Activated T-cell treated with anti-CD3 and anti-CD28 coated beads, Interleukin-2, amount 50 U/mL, for 48 hours (primary cell): Measurements from ENCODE around the gene VTI1A.
"Not testable (repeated sequence)": the region's sequence is repeated elsewhere in the genome, so short reads cannot be mapped to it uniquely, and the experiment has no call there.

Source experiments
- DNase-seq, 2 experiments: peaks; one replicate each; pipeline ENCODE4 v3.0.0-alpha.2; 2020

Gene VTI1A

DNA sequence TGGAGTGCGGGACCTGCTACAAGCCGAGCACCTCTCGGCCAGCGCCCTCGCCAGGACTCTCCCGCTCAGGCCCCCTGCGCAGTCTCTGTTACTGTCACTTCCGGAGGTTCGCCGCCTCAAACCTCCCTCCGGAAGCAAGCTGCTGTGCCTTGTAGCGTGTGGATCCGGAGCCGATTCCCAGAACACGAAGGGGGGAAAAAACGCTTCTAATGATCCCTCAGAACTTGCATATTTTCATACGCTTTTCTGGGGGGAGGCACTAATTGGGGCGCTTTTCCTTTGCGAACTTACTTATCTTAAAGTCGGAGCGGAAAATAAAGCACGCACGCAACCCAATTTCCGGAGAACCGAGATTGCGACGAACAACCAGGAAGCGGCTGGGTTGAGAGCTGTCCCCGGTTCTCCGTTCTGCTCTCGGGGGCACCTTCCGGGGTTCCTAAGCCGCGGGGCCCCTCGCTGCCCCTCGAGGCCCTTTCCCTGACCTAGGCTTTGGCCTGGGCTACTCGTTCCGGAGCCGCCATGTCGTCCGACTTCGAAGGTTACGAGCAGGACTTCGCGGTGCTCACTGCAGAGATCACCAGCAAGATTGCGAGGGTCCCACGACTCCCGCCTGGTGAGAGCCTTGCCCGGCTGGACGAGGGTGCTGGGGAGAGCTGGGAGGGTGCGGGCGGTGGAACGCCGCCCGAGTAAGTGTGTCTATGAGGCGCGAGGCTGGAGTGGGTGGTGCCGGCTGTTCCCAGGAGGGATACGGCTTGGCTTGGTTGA lies at the start of gene VTI1A, which contains the start of gene ZDHHC6:
VTI1A (plus strand) TSS at position 361 of the 765 bp plus-strand sequence; CDS start at position 520, 159 bp downstream.
ZDHHC6 (minus strand) TSS at position 60 of the 765 bp plus-strand sequence. CDS start 1,478 bp downstream, outside the sequence.
- DNase-seq: peak; percentile 88 to 90

DNA sequence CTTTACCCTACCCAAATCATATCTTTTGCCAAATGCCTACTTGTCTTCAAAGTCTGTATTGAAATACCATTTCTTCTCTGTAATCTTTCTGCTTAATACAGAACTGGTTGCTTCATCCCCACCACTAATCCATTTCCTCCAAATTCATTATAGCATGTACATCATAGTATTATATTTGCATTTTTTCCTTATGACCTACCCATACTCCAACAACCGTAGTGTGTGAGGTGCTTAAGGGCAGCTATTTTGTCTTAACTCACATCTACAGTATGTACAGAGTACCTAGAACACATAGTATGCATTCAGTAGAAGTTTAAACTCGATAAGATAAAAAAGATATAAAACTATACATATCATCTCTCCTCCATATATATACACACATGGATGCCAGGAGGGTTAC lies 49.4 kb upstream of the VTI1A start:
- DNase-seq: no peak

DNA sequence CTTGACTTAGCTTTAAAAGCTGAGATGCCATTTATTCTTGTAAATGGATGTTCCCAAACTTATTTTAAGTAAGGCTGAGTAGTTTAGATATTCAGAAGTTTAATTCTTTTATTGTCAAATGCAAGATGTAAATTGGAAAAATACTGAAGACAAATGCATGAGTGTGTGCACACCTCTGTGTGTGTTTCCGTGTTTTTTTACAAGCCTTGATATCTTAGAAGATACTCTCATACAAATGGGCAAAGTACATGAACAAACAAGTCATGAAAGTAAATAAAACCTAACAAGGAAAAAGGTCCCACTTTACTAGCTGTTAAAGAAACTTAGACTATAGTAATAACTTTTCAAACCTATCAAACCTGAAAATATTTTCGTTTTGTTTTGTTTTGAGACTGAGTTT lies 44.1 kb upstream of the VTI1A start:
- no peak for DNase-seq

DNA sequence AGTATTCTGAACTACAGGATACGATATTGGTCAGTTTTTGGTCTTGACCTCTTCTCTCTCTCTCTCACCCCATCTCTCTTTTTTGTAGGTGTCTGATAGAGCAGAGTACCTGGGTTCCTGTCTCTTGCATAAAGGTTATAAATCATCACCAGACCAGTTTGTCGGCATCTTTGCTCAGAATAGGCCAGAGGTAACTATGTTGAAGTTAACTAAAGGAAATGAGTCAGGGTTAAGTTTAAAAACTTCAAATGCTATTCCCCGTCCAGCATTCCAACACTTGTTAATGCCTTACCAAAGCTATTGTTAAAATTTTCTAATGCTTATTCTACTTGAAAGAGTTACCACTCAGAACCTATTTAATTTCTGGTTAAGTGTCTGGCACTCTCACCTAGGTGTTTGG lies 42.4 kb upstream of the VTI1A start:
- DNase-seq: no peak

DNA sequence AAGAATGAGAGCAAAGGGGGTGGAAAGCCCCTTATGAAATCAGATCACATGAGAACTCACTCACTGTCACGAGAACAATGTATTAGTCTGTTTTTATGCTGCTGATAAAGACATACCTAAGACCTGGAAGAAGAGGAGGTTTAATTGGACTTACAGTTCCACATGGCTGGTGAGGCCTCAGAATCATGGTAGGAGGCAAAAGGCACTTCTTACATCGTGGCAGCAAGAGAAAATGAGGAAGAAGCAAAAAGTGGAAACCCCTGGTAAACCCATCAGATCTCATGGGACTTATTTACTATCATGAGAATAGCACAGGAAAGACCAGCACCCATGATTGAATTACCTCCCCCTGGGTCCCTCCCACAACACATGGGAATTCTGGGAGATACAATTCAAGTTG lies 40.2 kb upstream of the VTI1A start:
- DNase-seq: not testable (repeated sequence)

DNA sequence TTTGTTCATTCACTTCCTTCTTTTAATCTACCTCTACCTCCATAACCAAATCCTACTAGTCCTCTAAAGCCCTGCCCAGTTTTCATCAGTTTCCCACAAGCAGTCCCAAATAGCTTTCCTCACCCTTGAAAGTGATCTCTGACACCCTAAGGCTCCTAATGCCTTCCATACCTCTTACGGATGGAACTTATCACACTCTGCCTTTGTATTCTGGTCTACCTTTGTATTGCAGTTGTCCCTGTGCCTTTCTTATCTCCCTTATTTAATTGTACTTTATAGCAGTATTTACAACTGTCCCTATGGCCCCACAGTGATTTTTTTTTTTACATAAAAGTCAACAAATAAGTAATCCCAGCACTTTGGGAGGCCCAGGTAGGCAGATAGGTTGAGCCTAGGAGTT lies 39.3 kb upstream of the VTI1A start:
- DNase-seq: no peak

DNA sequence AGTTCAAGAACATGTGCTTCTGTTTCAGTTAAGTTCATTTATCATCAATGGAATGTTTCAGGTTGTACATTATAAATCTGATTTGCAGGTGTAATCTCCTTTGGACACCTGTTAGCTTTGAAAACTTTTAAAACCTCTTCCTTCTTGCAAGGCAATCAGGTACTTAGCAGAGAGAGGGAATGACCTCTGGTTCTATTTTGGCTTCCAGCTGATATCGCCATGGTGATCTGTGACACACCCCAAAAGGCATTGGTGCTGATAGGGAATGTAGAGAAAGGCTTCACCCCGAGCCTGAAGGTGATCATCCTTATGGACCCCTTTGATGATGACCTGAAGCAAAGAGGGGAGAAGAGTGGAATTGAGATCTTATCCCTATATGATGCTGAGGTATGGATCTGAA lies 37.7 kb upstream of the VTI1A start:
- DNase-seq: no peak

DNA sequence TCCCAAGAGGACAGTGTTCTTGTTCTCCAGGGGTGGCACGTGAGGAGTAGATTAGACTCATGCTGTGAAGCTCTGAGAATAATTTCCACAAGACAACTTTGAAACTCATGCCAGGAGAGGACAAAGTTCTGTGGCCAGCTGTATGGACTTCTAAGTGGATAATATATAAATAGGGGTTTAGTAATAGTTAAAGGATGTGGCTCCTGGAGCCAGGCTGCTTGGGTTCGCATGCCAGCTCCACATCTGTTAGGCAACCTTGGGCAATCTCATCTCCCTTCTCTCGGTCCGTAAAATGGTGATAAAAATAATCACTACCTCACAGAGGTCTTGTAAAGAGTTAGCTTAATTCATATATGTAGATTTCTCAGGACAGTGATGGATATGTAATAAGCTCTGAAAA lies 37.3 kb upstream of the VTI1A start:
- no peak for DNase-seq

DNA sequence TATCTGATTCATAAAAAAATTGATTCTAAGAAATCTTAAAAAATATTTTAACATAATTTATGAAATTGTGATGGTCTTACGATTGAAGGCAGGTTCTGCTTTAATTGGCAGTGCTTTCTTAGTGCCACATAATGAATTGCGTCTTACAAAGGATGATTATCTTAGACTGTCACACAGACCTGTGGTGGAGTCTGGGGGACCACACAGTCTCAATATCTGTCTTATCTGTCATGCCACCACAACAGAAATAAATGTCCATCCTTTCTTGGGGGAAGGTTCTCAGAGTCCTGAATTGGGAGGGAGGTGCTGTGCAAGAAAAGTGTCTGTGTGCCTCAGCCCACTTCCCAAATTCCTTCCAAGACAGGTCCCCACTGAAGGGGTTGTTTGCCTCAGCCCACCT lies 34.3 kb upstream of the VTI1A start:
- no peak for DNase-seq

DNA sequence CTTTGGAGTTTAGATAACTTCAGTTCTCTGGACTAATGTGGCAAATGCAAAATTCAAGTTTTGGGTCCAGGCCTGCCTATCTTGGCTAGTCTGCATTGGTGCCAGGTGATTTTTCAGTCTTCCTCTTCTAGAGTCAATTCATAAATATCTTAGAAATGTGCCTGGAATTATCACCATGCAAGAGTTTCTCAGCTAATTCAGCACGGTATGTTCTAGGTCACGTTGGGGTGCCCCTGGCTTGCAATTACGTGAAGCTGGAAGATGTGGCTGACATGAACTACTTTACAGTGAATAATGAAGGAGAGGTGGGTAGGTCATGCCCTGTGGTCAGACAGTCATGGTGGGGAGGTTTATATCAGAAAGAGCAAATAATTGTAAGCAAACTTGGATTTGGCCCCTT lies 25.3 kb upstream of the VTI1A start:
- DNase-seq: no peak

DNA sequence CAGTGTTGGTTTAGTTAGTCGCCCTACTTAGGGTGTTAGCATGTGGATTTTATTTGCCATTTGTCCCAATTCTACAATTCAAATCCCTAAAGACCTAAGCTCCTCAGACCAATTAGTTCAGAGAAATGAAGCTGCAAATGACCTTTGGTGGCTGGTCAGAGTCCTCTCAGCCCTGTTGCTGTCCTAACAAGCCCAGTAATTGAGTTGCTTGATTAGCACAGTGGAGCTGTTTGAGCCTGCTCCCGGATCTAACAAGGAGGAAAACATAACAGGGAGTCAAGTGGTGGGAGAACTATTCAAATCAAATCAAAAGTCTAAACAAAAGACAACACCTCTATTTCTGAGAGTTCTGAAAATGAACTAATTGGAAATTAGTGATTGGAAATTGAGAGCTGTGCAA lies 22.4 kb upstream of the VTI1A start:
- DNase-seq: no peak

DNA sequence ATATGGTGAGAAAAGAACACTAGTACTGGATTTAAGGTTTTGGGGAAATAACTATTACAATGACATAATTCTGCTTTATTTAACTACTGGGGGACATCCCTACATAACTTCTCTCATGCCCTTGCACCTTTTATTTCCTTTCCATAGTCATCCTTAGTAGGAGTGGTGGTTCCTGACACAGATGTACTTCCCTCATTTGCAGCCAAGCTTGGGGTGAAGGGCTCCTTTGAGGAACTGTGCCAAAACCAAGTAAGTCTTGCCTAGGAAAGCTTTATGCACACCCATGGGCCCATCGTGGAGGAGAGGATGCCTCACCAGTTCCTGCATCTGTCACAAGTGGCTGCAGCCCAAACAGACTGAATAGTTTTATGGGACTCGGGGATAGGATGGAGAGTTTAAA lies 20.9 kb upstream of the VTI1A start:
- DNase-seq: no peak

DNA sequence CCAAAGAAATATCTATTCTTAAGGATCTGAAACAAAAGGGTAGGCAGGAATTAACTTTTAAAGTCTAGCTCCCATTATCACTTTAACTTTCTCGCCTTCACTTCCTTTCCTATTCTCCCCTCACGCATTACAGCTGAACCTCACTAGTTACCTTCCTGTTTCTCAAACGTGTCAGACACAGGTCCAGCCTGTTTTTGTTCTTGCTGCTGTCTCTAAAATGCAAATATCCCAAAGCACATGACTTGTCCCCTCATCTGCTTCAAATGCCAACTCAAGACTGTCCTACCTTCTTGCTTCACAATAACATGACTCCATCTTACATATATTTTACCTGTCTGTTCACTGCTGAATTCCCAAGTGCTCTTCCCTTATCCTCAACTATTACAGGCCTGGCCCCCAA lies 17.9 kb upstream of the VTI1A start:
- DNase-seq: no peak

DNA sequence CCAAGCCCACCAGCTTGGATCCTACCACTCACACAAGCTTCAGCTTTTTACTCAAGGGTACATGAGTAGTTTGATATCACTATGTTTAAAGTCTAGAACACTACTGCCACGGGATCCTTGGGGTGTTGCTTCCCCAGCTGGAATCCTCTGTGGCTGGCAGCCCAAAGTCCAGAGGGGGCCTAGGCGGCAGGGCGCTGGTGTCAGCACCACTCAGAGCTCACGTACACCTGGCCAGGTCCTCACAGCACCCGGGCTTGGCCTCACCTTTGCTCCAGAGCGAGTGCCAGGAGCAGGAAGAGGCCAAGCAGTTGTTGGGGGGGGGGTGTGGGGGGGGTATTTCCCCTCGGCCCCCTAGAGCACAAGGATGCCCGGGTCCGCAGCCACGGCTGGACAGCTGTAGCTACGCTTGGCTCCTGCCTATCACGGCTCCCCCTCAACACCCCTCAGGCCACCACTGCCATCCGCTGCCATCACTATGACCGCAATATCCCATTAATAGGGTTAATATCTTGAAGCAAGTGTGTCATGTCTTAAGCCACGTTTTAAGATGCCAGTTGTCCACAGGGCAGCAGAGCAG lies 17.3 kb upstream of the VTI1A start:
- DNase-seq: no peak

DNA sequence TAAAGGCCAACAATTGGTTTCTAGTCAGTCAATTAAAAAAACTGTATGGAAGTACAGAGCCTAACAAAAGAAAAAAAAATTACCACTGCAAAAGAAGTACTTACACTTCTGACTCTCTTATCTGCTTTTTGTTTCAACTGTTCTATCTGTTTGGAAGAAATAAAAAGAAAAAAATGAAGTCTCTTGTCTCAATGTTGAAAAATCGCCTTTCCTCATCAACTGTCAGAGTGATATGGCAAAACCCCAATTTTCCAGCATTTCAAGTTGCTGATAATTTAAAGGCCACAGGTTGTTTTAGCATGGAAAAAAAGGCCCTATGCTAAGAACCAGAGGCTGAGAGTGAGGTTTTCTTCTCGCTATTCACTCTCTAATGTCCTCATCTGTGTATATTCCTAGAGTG lies 13.9 kb upstream of the VTI1A start:
- no peak for DNase-seq

DNA sequence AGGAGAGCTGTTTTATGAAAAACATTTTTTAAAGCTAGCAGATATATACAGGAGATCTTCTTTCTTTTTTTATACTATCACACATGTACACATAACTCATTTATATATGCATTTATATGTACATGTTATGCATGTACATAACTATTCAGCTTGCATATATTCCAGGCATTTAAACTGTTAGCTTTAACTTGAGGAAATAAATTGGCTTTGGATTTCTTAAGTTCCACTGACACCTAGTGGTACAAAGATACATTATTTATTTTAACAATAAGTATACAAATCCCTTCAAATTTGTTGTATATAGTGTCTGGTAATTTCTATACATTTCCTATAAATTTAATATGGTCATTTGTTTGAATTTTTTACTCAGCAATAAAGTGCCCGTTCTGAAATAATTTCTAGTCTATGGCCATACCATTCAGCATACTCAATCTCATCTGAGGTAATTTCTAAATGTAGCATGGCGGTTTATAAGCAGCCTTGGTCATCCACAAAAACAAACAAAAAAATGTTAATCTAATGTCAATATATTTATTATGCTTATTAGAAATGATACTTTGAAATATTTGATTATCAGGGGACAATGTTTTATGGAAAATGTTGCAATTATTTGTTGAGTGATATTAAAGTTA lies 11.9 kb upstream of the VTI1A start:
- DNase-seq: no peak

DNA sequence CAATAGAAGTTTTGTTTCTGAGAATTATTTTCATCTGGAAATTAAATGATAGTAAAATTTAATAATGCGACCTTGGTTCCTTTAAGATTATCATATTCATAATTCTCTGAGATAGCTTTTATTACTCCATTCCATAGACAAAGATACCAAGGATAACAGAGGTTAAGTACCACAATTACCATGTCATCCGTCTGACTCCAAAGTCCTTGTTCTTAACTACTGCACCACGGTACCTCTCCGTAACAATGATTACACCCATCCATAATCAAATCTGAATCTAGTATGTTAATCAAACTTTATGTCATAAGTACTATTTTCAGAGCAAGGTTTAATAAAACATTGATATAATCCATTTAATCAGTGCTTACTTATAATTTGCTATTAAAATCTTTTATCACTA lies 8.7 kb upstream of the VTI1A start:
- DNase-seq: no peak

DNA sequence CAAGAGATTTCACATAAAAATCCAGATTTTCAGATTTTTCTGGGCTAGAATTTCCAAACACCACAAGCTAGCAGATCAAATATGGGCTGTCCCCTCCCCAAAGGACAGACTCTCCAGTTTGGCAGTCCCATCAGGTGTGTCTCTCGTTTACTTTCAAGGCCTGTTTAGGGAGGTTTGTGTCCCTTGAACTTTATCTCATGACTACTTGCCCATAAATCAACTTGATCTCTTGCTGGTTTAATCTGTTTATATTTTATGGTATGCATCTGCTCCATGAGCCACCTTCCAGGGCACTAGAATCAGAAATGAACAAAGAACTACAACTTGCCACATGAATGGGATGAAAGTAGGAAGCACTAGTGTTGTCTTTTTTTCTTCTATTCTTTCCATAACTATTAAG lies 5.5 kb upstream of the VTI1A start:
- no peak for DNase-seq

DNA sequence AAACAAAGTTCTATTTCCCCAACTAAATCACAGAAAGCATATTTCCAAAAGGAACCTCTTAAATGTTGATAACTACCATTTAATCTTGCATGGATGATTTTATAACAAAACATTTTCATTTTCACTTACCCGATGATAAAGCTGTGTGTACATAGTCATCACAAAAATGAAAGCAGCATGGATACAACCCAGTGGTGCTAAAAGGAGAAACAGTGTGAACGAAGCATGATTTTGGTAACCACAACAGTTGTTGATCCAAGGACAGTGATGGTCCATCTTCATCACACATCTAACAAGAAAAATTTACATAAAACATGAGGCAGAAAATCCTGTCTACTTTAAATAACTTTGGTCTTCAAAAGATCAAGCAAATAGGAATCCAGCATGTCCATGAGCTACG lies 5.0 kb upstream of the VTI1A start:
- DNase-seq: no peak

DNA sequence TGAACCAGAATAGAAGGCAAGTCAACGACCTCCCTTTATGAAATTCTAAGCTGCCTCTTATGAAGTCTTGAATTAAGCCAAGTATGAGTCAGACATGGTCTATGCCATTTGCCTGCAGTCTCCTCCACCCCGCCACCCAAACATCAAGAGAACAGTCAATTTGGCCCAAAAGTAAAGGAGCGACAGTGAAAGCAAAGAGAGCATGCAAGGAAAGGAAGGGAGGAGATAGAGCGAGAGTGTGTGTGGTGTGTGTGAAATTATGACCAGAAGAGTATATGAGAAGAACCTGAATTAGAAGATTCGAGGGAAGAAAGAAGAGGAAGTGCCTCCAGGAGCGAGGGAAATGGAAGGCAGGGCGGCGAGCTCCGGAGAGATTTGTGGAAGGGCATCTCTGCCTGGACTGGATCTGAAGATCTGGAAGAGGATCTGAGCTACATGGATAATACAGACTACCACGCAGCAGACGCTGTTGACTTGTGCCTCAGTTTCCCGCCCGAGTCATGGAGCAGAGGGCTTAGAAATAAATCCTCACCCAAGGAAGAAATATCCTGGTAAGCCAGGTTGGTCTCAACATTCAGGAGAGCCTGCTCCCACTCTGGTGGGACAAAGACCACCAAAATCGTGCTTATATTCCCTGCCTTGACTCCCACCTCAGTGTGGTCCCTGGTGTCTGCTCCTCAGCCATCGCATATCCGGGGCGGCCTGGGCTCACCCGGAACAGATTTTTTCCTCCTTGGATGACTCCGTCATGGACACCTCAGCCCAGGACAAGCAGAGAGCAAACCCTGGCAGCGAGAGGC lies 760 bp upstream of the VTI1A start:
- peak; percentile 26 for DNase-seq

DNA sequence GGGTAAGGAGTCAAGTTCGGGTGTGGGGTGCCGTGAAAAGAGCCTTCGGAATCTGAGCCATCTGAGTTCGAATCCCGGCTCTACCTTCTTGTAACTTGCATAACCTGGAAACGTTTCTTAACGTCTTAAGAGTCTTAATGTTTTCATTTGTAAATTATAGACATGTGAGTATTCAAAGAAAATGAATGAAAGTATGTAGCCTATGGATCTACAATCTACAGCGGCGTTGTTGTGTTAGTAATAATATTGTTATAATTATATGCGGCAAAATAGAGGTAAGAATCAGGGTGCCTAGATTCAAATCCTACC lies 559 bp downstream of the VTI1A start:
- no peak for DNase-seq

DNA sequence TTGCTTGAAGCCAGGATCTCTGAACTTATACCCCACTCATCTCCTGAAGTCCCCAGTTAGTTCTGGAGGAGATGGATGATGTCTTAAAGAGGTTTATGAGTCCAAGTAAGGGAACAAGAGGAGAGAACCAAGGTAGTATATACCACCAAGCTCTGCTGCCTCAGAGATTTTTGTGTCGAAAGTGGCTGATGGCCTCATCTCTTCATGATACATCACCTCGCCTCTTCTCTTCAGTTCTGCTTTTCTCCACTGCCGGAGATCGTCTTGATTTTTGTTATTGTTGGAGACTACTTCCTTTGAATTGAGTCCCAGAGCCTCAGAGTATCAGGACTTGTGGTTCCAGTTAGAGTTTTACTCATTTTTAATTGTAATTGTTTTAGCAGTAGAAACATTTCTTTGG lies 1.9 kb downstream of the VTI1A start:
- no peak for DNase-seq

DNA sequence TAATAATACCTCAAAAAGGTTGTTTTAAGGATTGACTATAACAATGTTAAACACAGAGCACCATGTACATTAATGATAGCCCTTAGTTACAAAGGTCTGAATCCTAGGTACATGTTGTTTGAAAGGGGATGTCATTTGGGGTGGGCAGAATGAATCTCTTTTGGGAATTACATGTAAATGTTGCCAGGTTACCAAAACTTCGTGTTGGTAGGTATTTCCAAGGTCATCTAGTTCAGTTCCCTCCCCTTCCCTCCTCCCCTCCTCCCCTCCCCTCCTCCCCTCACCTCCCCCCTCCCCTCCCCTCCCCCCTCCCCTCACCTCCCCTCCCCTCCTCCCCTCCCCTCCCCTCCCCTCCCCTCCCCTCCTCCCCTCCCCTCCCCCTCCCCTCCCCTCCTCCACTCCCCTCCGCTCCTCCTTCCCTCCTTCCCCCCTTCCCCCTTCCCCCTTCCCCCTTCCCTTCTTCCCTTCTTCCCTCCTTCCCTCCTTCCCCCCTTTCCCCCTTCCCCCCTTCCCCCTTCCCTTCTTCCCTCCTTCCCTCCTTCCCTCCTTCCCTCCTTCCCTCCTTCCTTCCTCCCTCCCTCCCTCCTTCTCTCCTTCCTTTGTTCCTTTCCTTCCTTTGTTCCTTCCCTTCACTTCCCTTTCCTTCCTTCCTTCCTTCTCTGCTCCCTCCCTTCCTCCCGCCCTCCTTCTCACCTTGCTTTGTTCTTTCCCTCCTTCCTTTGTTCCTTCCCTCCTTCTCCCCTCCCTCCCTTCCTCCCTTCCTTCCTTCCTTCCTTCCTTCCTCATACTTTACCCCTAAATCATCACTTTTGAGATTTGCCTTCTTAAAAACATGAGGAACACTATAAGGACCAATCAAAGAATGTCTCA lies 8.1 kb downstream of the VTI1A start:
- no peak for DNase-seq
